Uterus (tissue), 2 donors: ENCODE results near the gene GPR152.

Experiments
- POLR2A ChIP-seq, 2 donors: fragments of 450-650 bp; IDR thresholded peaks; one replicate each; pipeline ENCODE4 v1.6.1; 2016; ENCODE audit warnings: antibody characterized with exemption in 2 of 2, mild to moderate bottlenecking in 1 of 2, moderate library complexity in 1 of 2
- TF ChIP-seq, protein P1 (sequence below), 4 experiments: fragments of 200-600 bp in 2 of 4; fragments of 450-650 bp in 2 of 4; sonication (generic) in 2 of 4; IDR thresholded peaks; one replicate each; pipeline ENCODE4 v1.5.1; 2016 to 2019; ENCODE audit warnings: antibody characterized with exemption in 4 of 4, mild to moderate bottlenecking in 2 of 4, moderate library complexity in 1 of 4

GRCh38 chr11:67501854-67502253 lies 49.3 kb upstream of the GPR152 start:
- TF ChIP-seq, protein P1, sequence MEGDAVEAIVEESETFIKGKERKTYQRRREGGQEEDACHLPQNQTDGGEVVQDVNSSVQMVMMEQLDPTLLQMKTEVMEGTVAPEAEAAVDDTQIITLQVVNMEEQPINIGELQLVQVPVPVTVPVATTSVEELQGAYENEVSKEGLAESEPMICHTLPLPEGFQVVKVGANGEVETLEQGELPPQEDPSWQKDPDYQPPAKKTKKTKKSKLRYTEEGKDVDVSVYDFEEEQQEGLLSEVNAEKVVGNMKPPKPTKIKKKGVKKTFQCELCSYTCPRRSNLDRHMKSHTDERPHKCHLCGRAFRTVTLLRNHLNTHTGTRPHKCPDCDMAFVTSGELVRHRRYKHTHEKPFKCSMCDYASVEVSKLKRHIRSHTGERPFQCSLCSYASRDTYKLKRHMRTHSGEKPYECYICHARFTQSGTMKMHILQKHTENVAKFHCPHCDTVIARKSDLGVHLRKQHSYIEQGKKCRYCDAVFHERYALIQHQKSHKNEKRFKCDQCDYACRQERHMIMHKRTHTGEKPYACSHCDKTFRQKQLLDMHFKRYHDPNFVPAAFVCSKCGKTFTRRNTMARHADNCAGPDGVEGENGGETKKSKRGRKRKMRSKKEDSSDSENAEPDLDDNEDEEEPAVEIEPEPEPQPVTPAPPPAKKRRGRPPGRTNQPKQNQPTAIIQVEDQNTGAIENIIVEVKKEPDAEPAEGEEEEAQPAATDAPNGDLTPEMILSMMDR (IDR thresholded peaks at IDR 0.05): no peak
- no peak for TF ChIP-seq POLR2A (IDR thresholded peaks at IDR 0.05)
